ENCODE measurements around the gene CAMKMT. TPM values are rescaled to one million over a fixed set of nuclear protein-coding genes. Genes with fewer than 3 reads are reported as not detected.

The CAMKMT gene
- total RNA-seq, 2 experiments from 2014 or later: 11.9 to 13.9 TPM

DNA sequence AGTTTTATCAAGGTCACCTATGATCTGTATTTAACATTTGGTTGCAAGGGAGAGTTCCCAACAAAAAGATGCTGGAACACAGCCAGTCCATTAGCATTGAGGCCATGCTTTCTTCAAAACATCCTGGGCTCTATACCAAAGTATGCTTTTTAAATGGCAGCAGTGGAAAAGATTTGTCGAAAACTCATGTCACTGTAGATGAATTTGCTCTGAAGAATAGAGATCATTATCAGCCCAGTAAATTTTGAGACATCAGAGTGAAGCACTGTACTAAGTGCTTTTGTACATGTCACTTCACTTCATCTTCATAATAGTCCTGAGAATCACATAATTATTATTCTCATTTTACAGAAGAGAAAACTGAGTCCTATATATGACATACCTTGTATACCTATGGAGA, 189.8 kb downstream of the CAMKMT start:
- H3K9me3 Mint-ChIP-seq: no peaks in the 10 kb centered on the region
- no peaks in the 10 kb centered on the region for H3K27me3 Mint-ChIP-seq
- no peak overlapping the region for H3K27ac ChIP-seq (ENCODE audit: low read depth in 1 of 2, low read length in 2 of 2)
- peaks cover 10% of the 10 kb centered on the region for H3K36me3 ChIP-seq (ENCODE audit: insufficient read depth, low read length)
- H3K4me3 Mint-ChIP-seq: no peak overlapping the region
- TF ChIP-seq, protein P1, sequence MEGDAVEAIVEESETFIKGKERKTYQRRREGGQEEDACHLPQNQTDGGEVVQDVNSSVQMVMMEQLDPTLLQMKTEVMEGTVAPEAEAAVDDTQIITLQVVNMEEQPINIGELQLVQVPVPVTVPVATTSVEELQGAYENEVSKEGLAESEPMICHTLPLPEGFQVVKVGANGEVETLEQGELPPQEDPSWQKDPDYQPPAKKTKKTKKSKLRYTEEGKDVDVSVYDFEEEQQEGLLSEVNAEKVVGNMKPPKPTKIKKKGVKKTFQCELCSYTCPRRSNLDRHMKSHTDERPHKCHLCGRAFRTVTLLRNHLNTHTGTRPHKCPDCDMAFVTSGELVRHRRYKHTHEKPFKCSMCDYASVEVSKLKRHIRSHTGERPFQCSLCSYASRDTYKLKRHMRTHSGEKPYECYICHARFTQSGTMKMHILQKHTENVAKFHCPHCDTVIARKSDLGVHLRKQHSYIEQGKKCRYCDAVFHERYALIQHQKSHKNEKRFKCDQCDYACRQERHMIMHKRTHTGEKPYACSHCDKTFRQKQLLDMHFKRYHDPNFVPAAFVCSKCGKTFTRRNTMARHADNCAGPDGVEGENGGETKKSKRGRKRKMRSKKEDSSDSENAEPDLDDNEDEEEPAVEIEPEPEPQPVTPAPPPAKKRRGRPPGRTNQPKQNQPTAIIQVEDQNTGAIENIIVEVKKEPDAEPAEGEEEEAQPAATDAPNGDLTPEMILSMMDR (IDR thresholded peaks at IDR 0.05): no peak
- ChIA-PET POLR2A (no interaction called here), CTCF (no interaction called here)
- H3K27ac Mint-ChIP-seq: no peak overlapping the region
- H3K4me1 Mint-ChIP-seq (ENCODE audit: low read depth): no peaks in the 10 kb centered on the region
- ATAC-seq (ENCODE audit: poor library complexity): no peak
- no peaks in the 10 kb centered on the region for H3K27me3 ChIP-seq (ENCODE audit: control insufficient read depth in 1 of 2, insufficient read depth in 2 of 2, low read length in 2 of 2)
- intact Hi-C loops (cut with DNase I, micrococcal nuclease): no loop called here
- DNase-seq: no peak
- H3K4me1 ChIP-seq (ENCODE audit: insufficient read depth, low read length): no peaks in the 10 kb centered on the region
- peaks cover 26% of the 10 kb centered on the region for H3K36me3 Mint-ChIP-seq (ENCODE audit: low read depth)
- H3K4me3 ChIP-seq (ENCODE audit: low read length): no peak overlapping the region
- no peaks in the 10 kb centered on the region for H3K9me3 ChIP-seq (ENCODE audit: control insufficient read depth in 1 of 2, insufficient read depth in 1 of 2, low read length in 2 of 2)

DNA sequence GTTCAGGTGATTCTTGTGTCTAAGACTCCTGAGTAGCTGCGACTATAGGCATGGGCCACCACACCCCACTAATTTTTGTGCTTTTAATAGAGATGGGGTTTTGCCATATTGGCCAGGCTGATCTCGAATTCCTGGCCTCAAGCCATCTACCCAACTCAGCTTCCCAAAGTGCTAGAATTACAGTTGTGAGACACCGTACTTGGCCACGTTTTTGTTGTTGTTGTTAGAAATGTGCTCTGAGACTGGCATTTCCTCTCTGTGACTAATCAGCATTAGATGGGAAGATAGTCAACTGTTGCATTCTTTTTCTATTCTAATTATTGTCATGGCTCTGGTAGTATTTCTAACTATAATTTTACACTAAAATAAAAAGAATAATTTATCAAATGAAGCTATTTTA, 191.7 kb downstream of the CAMKMT start:
- ChIA-PET CTCF (no interaction called here), POLR2A (no interaction called here)
- Histone ChIP-seq H3K27me3 (ENCODE audit: control insufficient read depth in 1 of 2, insufficient read depth in 2 of 2, low read length in 2 of 2) (no peaks in the 10 kb centered on the region), H3K9me3 (ENCODE audit: control insufficient read depth in 1 of 2, insufficient read depth in 1 of 2, low read length in 2 of 2) (no peaks in the 10 kb centered on the region), H3K4me1 (ENCODE audit: insufficient read depth, low read length) (no peaks in the 10 kb centered on the region), H3K36me3 (ENCODE audit: insufficient read depth, low read length) (peaks cover 10% of the 10 kb centered on the region), H3K27ac (ENCODE audit: low read depth in 1 of 2, low read length in 2 of 2) (no peak overlapping the region), H3K4me3 (ENCODE audit: low read length) (no peak overlapping the region)
- Mint-ChIP-seq H3K4me3 (no peak overlapping the region), H3K9me3 (no peaks in the 10 kb centered on the region), H3K36me3 (ENCODE audit: low read depth) (peaks cover 39% of the 10 kb centered on the region), H3K27me3 (no peaks in the 10 kb centered on the region), H3K4me1 (ENCODE audit: low read depth) (no peaks in the 10 kb centered on the region), H3K27ac (no peak overlapping the region)
- ATAC-seq (ENCODE audit: poor library complexity): no peak
- TF ChIP-seq, protein P1 (IDR thresholded peaks at IDR 0.05): no peak
- intact Hi-C loops (cut with DNase I, micrococcal nuclease): no loop called here
- no peak for DNase-seq

GRCh38 chr2:44555700-44556099, 194.0 kb downstream of the CAMKMT start:
- DNase-seq (no peak), ATAC-seq (ENCODE audit: poor library complexity) (no peak)
- TF ChIP-seq, protein P1 (IDR thresholded peaks at IDR 0.05): no peak
- no peaks in the 10 kb centered on the region for H3K4me1 Mint-ChIP-seq (ENCODE audit: low read depth)
- CTCF ChIA-PET: no interaction called here
- Histone ChIP-seq H3K4me1 (ENCODE audit: insufficient read depth, low read length) (no peaks in the 10 kb centered on the region), H3K27ac (ENCODE audit: low read depth in 1 of 2, low read length in 2 of 2) (no peak overlapping the region), H3K27me3 (ENCODE audit: control insufficient read depth in 1 of 2, insufficient read depth in 2 of 2, low read length in 2 of 2) (no peaks in the 10 kb centered on the region), H3K36me3 (ENCODE audit: insufficient read depth, low read length) (peaks cover under 1% of the 10 kb centered on the region), H3K9me3 (ENCODE audit: control insufficient read depth in 1 of 2, insufficient read depth in 1 of 2, low read length in 2 of 2) (no peaks in the 10 kb centered on the region), H3K4me3 (ENCODE audit: low read length) (no peak overlapping the region)
- POLR2A ChIA-PET: no interaction called here
- no peaks in the 10 kb centered on the region for H3K27me3 Mint-ChIP-seq
- peaks cover 31% of the 10 kb centered on the region for H3K36me3 Mint-ChIP-seq (ENCODE audit: low read depth)
- H3K4me3 Mint-ChIP-seq: no peak overlapping the region
- intact Hi-C loops (cut with DNase I, micrococcal nuclease): no loop called here
- no peaks in the 10 kb centered on the region for H3K9me3 Mint-ChIP-seq
- no peak overlapping the region for H3K27ac Mint-ChIP-seq
